ENCODE data around the gene DALRD3. TPM values are rescaled to one million over a fixed set of nuclear protein-coding genes. Genes with fewer than 3 reads are reported as not detected.

Gene DALRD3
- total and polyA plus RNA-seq, 11 donors = 6.8 to 24.7 (median 14.5) TPM

DNA sequence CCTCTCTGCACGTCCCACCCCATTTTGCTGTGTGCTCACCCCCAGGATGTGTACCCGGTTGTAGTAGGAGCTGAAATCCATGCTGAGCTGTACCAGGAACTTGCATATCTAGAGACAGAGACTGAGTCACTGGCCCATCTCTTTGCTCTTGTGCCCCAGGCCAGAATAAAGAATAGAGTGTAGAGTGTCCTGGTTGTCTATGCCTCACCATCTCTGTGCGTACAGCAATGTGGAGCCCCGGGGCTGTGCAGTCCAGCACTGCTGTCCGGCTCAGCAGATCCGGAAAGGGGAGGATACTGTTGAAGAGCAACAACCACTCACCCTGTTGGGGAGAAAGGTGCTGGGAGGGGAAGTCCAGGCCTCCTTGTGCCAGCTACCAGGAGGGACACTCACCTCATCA, 2.6 kb downstream of the DALRD3 start:
- TF ChIP-seq, protein P1, sequence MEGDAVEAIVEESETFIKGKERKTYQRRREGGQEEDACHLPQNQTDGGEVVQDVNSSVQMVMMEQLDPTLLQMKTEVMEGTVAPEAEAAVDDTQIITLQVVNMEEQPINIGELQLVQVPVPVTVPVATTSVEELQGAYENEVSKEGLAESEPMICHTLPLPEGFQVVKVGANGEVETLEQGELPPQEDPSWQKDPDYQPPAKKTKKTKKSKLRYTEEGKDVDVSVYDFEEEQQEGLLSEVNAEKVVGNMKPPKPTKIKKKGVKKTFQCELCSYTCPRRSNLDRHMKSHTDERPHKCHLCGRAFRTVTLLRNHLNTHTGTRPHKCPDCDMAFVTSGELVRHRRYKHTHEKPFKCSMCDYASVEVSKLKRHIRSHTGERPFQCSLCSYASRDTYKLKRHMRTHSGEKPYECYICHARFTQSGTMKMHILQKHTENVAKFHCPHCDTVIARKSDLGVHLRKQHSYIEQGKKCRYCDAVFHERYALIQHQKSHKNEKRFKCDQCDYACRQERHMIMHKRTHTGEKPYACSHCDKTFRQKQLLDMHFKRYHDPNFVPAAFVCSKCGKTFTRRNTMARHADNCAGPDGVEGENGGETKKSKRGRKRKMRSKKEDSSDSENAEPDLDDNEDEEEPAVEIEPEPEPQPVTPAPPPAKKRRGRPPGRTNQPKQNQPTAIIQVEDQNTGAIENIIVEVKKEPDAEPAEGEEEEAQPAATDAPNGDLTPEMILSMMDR (IDR thresholded peaks at IDR 0.05) = no peak
- no peak for TF ChIP-seq POLR2A (IDR thresholded peaks at IDR 0.05)
- no peak for DNase-seq
- Histone ChIP-seq H3K27me3 (no peaks in the 10 kb centered on the region), H3K27ac (no peak overlapping the region), H3K4me3 (no peak overlapping the region), H3K4me1 (peaks cover 0 to 48% (median 36%) of the 10 kb centered on the region in 12 donors), H3K36me3 (peaks cover 0 to 57% (median 39%) of the 10 kb centered on the region in 9 donors), H3K9me3 (no peaks in the 10 kb centered on the region)
- 75 to 85% (median 81%) methylated on average over 3 to 6 of the region's 6 CpGs for WGBS, 4 donors
- intact Hi-C loops (cut with DNase I) = no loop called here
- ATAC-seq = no peak

DNA sequence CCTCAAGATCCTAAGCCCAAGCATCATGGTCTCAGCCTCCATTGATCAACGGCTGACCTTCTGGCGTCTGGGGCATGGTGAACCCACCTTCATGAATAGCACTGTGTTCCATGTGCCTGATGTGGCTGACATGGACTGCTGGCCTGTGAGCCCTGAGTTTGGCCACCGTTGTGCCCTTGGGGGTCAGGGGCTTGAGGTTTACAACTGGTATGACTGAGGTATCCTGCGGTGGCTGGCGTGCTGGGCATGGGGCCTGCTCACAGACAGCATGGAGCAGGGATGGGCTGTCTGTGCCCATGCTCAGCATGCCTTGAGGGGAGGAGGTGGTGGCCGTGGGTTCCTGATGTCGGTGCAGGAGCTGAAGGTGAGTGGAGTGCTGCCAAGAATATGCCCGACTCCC, 3.3 kb downstream of the DALRD3 start:
- ATAC-seq = no peak
- WGBS, 4 donors = 86 to 90% (median 88%) methylated on average over 5 to 8 of the region's 8 CpGs
- DNase-seq = no peak
- TF ChIP-seq POLR2A (IDR thresholded peaks at IDR 0.05) = no peak
- TF ChIP-seq, protein P1 (IDR thresholded peaks at IDR 0.05) = no peak
- Histone ChIP-seq H3K4me1 (peaks cover 0 to 41% (median 30%) of the 10 kb centered on the region in 12 donors), H3K27ac (no peak overlapping the region), H3K9me3 (no peaks in the 10 kb centered on the region), H3K4me3 (no peak overlapping the region), H3K36me3 (peaks cover 0 to 57% (median 39%) of the 10 kb centered on the region in 9 donors), H3K27me3 (no peaks in the 10 kb centered on the region)
- intact Hi-C loops (cut with DNase I) = no loop called here

DNA sequence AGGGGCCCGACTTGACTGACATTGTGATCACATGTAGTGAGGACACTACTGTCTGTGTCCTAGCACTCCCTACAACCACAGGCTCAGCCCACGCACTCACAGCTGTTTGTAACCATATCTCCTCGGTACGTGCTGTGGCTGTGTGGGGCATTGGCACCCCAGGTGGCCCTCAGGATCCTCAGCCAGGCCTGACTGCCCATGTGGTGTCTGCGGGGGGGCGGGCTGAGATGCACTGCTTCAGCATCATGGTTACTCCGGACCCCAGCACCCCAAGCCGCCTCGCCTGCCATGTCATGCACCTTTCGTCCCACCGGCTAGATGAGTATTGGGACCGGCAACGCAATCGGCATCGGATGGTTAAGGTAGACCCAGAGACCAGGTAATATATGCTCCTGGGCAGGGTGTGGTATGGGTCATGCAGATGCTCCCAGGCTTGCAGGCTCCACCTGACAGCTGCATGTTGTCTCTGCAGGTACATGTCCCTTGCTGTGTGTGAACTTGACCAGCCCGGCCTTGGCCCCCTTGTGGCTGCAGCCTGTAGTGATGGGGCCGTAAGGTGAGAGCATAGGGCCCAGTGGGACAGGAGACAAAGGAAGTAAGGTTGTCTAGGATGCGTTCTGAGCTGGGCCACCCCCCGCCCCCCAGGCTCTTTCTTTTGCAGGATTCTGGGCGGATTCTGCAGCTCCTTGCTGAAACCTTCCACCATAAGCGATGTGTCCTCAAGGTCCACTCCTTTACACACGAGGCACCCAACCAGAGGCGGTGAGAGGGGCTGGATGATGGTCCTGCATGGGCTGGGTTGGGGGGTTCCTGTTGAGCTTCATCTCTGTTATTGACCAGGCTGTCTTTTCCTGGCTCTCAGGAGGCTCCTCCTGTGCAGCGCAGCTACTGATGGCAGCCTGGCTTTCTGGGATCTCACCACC, 4.4 kb downstream of the DALRD3 start:
- DNase-seq (peak in 1 of 5 donors; percentile 35), ATAC-seq (no peak)
- Histone ChIP-seq H3K4me1 (peaks cover 0 to 31% (median 22%) of the 10 kb centered on the region in 12 donors), H3K27me3 (no peaks in the 10 kb centered on the region), H3K27ac (peak overlapping the region in 1 of 12 donors; percentile 61), H3K9me3 (no peaks in the 10 kb centered on the region), H3K4me3 (no peak overlapping the region), H3K36me3 (peaks cover 0 to 57% (median 39%) of the 10 kb centered on the region in 9 donors)
- TF ChIP-seq, protein P1 (IDR thresholded peaks at IDR 0.05) = peak in 10 of 12 donors; percentile 17 to 51 (median 38)
- TF ChIP-seq POLR2A (IDR thresholded peaks at IDR 0.05) = no peak
- intact Hi-C loops (cut with DNase I) = no loop called here
- 84 to 85% (median 85%) methylated on average over 15 to 24 of the region's 24 CpGs for WGBS, 4 donors

DNA sequence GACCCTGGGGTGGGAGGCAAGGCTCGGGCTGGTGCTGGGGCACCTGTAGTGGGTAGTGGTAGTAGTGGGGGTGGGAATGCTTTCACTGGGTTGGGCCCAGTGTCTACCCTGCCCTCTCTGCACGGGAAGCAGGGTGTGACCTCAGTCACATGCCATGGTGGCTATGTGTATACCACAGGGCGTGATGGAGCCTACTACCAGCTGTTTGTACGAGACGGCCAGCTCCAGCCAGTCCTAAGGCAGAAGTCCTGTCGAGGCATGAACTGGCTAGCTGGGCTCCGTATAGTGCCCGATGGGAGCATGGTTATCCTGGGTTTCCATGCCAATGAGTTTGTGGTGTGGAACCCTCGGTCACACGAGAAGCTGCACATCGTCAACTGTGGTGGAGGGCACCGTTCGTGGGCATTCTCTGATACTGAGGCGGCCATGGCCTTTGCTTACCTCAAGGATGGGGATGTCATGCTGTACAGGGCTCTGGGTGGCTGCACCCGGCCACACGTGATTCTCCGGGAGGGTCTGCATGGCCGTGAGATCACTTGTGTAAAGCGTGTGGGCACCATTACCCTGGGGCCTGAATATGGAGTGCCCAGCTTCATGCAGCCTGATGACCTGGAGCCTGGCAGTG, 5.2 kb downstream of the DALRD3 start:
- WGBS, 4 donors = 80 to 84% (median 81%) methylated on average over 14 to 19 of the region's 19 CpGs
- no peak for ATAC-seq
- TF ChIP-seq, protein P1 (IDR thresholded peaks at IDR 0.05) = no peak
- no peak for TF ChIP-seq POLR2A (IDR thresholded peaks at IDR 0.05)
- H3K27me3 ChIP-seq = no peaks in the 10 kb centered on the region
- no peak overlapping the region for H3K4me3 ChIP-seq
- peak in 1 of 5 donors; percentile 5 for DNase-seq
- H3K27ac ChIP-seq = peak overlapping the region in 9 of 12 donors; percentile 49 to 69 (median 54)
- peaks cover 0 to 32% (median 20%) of the 10 kb centered on the region in 12 donors for H3K4me1 ChIP-seq
- H3K9me3 ChIP-seq = no peaks in the 10 kb centered on the region
- peaks cover 0 to 57% (median 39%) of the 10 kb centered on the region in 9 donors for H3K36me3 ChIP-seq
- intact Hi-C loops (cut with DNase I) = no loop called here
